H1 (cell line): ENCODE measurements around the gene IQCN.

ENCODE experiments used
- ATF2 ChIP-seq: IDR thresholded peaks from 2 replicates; pipeline ENCODE4 v1.6.1; 2012; ENCODE audit warnings: low read length, inconsistent platforms
- CREB1 ChIP-seq: IDR thresholded peaks from 2 replicates; pipeline ENCODE4 v1.6.1; 2012; ENCODE audit warnings: inconsistent platforms
- CTCF ChIP-seq, 3 experiments: IDR thresholded peaks; 1 replicate in 2 of 3; 2 replicates in 1 of 3; pipeline versions ENCODE4 v1.5.1 to v1.6.1; 2011; ENCODE audit warnings: low read length in 3 of 3, mild to moderate bottlenecking in 3 of 3, inconsistent platforms in 2 of 3, low read depth in 1 of 3, moderate library complexity in 1 of 3; ENCODE audit not compliant: insufficient read depth in 1 of 3; ENCODE audit errors: control extremely low read depth in 1 of 3
- EP300 ChIP-seq, 2 experiments: IDR thresholded peaks; 1 replicate in 1 of 2; 2 replicates in 1 of 2; pipeline ENCODE4 v1.6.1; 2011 to 2012; ENCODE audit warnings: low read depth in 2 of 2, low read length in 2 of 2, mild to moderate bottlenecking in 2 of 2, borderline replicate concordance in 1 of 2, inconsistent platforms in 1 of 2, moderate library complexity in 1 of 2
- GABPA ChIP-seq: IDR thresholded peaks from 2 replicates; pipeline ENCODE4 v1.6.1; 2011; ENCODE audit warnings: mild to moderate bottlenecking, low read length, moderate library complexity, borderline replicate concordance; ENCODE audit not compliant: insufficient read depth
- HDAC2 ChIP-seq, 2 experiments: fragments of 300-600 bp in 1 of 2; sonication (generic) in 1 of 2; IDR thresholded peaks; 2 replicates each; pipeline ENCODE4 v1.6.1; 2011 to 2012; ENCODE audit warnings: low read depth in 2 of 2, low read length in 2 of 2, mild to moderate bottlenecking in 2 of 2, moderate library complexity in 2 of 2, borderline replicate concordance in 1 of 2, inconsistent platforms in 1 of 2
- MAFK ChIP-seq: IDR thresholded peaks from 2 replicates; pipeline ENCODE4 v1.6.1; 2012; ENCODE audit warnings: low read depth, mild to moderate bottlenecking, improper control_type of control experiment, low read length
- MAX ChIP-seq: IDR thresholded peaks from 2 replicates; pipeline ENCODE4 v1.6.1; 2012; ENCODE audit warnings: inconsistent platforms
- POLR2AphosphoS5 ChIP-seq: IDR thresholded peaks from 2 replicates; pipeline ENCODE4 v1.6.1; 2011; ENCODE audit warnings: low read depth, low read length
- RFX5 ChIP-seq: IDR thresholded peaks from 2 replicates; pipeline ENCODE4 v1.6.1; 2011; ENCODE audit warnings: low read depth, low read length, improper control_type of control experiment, borderline replicate concordance
- SIN3A ChIP-seq, 2 experiments: IDR thresholded peaks in 1 of 2; conservative IDR thresholded peaks in 1 of 2; 2 replicates each; pipeline ENCODE4 v1.6.1; 2011 to 2012; ENCODE audit warnings: low read length in 2 of 2, improper control_type of control experiment in 1 of 2, low read depth in 1 of 2, mild to moderate bottlenecking in 1 of 2

GRCh38 chr19:18273561-18274218 is 562 bp downstream of the IQCN start:
- TF ChIP-seq CTCF (IDR thresholded peaks at IDR 0.05; ENCODE audit: control extremely low read depth in 1 of 3, insufficient read depth in 1 of 3, low read depth in 1 of 3, low read length in 3 of 3) (no peak), GABPA (no peak), RFX5 (no peak), SIN3A (conservative IDR thresholded peaks at IDR 0.05 in 1 of 2, IDR thresholded peaks at IDR 0.05 in 1 of 2; ENCODE audit: low read depth in 1 of 2, low read length in 2 of 2) (no peak), MAFK (no peak), MAX (no peak), POLR2AphosphoS5 (no peak), HDAC2 (IDR thresholded peaks at IDR 0.05; ENCODE audit: borderline replicate concordance in 1 of 2, low read depth in 2 of 2, low read length in 2 of 2) (no peak), EP300 (IDR thresholded peaks at IDR 0.05; ENCODE audit: borderline replicate concordance in 1 of 2, low read depth in 2 of 2, low read length in 2 of 2) (no peak), ATF2 (no peak), CREB1 (no peak)
